K562 (cell line): ENCODE data around the gene YKT6. TPM values are rescaled to one million over a fixed set of nuclear protein-coding genes. Genes with fewer than 3 reads are reported as not detected.

Experiments
- CBX1 ChIP-seq: sonication (generic); IDR thresholded peaks from 2 replicates; pipeline ENCODE4 v1.6.1; 2016; ENCODE audit warnings: antibody characterized with exemption, low read depth, mild to moderate bottlenecking
- RAD21 ChIP-seq, 2 experiments: fragments of 250-450 bp in 1 of 2; fragments of 450-650 bp in 1 of 2; sonication (Bioruptor Pico) in 1 of 2; formaldehyde crosslinking in 1 of 2; IDR thresholded peaks in 1 of 2; conservative IDR thresholded peaks in 1 of 2; 2 replicates each; pipeline versions ENCODE4 v1.4.0 to v1.8.0; 2020 to 2022; ENCODE audit warnings: mild to moderate bottlenecking in 2 of 2, moderate library complexity in 1 of 2
- RAD51 ChIP-seq: fragments of 450-650 bp; IDR thresholded peaks from 2 replicates; pipeline ENCODE4 v1.7.1; 2016; ENCODE audit warnings: low read depth, mild to moderate bottlenecking, borderline replicate concordance
- RBFOX2 ChIP-seq: fragments of 200-400 bp; formaldehyde crosslinking; IDR thresholded peaks from 2 replicates; pipeline ENCODE4 v1.6.1; 2017; ENCODE audit warnings: low read depth, mild to moderate bottlenecking, low read length, moderate library complexity
- RBM34 ChIP-seq: fragments of 200-400 bp; formaldehyde crosslinking; IDR thresholded peaks from 2 replicates; pipeline ENCODE4 v1.6.1; 2018; ENCODE audit warnings: low read length, borderline replicate concordance; ENCODE audit not compliant: insufficient read depth
- TCF7 ChIP-seq: sonication (generic); IDR thresholded peaks from 2 replicates; pipeline ENCODE4 v1.6.1; 2016; ENCODE audit warnings: antibody characterized with exemption, borderline replicate concordance
- THRB ChIP-seq: fragments of 450-650 bp; formaldehyde crosslinking; conservative IDR thresholded peaks from 2 replicates; pipeline ENCODE4 v1.4.0; 2022; ENCODE audit warnings: mild to moderate bottlenecking, missing genetic modification characterization
- YBX1 ChIP-seq: fragments of 450-650 bp; IDR thresholded peaks from 2 replicates; pipeline ENCODE4 v1.7.1; 2016; ENCODE audit warnings: mild to moderate bottlenecking
- ZFP30 ChIP-seq: fragments of 250-450 bp; sonication (Bioruptor Pico); IDR thresholded peaks from 2 replicates; pipeline ENCODE4 v1.8.0; 2022; ENCODE audit warnings: moderate library complexity, mild to moderate bottlenecking, inconsistent platforms, borderline replicate concordance
- ZNF699 ChIP-seq: fragments of 250-450 bp; sonication (Bioruptor Pico); IDR thresholded peaks from 2 replicates; pipeline ENCODE4 v1.8.0; 2021; ENCODE audit warnings: mild to moderate bottlenecking, moderate library complexity; ENCODE audit not compliant: insufficient replicate concordance
- polyA plus RNA-seq, 8 experiments: library from polyadenylated mRNA; depleted of rRNA in 4 of 8; stranded (reverse) in 5 of 8; unstranded in 3 of 8; fragments of >200 nt; fragmentation: Nextera tagmentation in 2 of 8; fragmentation: Illumina TruSeq in 1 of 8; extraction: Ambion mirVana in 2 of 8; extraction: Trizol in 1 of 8; gene quantifications; 2 replicates each; pipeline versions ENCODE4 v1.2.1 to v1.2.3, GENCODE V29; 2011 to 2014; ENCODE audit warnings: inconsistent platforms in 1 of 8, missing spikeins in 1 of 8
- total RNA-seq, 7 experiments: library from RNA; depleted of rRNA in 6 of 7; stranded (reverse); fragments of >200 nt in 6 of 7; fragmentation: Illumina TruSeq in 2 of 7; extraction: Trizol in 2 of 7; gene quantifications; 2 replicates each; pipeline versions ENCODE4 v1.2.1 to v1.2.3, GENCODE V29; 2011 to 2021; ENCODE audit warnings: low replicate concordance in 1 of 7
- TF ChIP-seq, protein P1 (sequence below), 2 experiments: fragments of 450-650 bp in 1 of 2; sonication (generic) in 1 of 2; formaldehyde crosslinking in 1 of 2; IDR thresholded peaks; 2 replicates each; pipeline versions ENCODE4 v1.7.1 to v1.9.0; 2016 to 2022; ENCODE audit warnings: inconsistent platforms in 1 of 2, mild to moderate bottlenecking in 1 of 2, missing genetic modification reagents in 1 of 2

The YKT6 gene
- total and polyA plus RNA-seq, 9 of the 15 experiments (the other 6 are each of a cell fraction or from before 2014, with no cell fraction given): 1.6 to 90.6 (median 75.1) TPM

- TF ChIP-seq, protein P1, sequence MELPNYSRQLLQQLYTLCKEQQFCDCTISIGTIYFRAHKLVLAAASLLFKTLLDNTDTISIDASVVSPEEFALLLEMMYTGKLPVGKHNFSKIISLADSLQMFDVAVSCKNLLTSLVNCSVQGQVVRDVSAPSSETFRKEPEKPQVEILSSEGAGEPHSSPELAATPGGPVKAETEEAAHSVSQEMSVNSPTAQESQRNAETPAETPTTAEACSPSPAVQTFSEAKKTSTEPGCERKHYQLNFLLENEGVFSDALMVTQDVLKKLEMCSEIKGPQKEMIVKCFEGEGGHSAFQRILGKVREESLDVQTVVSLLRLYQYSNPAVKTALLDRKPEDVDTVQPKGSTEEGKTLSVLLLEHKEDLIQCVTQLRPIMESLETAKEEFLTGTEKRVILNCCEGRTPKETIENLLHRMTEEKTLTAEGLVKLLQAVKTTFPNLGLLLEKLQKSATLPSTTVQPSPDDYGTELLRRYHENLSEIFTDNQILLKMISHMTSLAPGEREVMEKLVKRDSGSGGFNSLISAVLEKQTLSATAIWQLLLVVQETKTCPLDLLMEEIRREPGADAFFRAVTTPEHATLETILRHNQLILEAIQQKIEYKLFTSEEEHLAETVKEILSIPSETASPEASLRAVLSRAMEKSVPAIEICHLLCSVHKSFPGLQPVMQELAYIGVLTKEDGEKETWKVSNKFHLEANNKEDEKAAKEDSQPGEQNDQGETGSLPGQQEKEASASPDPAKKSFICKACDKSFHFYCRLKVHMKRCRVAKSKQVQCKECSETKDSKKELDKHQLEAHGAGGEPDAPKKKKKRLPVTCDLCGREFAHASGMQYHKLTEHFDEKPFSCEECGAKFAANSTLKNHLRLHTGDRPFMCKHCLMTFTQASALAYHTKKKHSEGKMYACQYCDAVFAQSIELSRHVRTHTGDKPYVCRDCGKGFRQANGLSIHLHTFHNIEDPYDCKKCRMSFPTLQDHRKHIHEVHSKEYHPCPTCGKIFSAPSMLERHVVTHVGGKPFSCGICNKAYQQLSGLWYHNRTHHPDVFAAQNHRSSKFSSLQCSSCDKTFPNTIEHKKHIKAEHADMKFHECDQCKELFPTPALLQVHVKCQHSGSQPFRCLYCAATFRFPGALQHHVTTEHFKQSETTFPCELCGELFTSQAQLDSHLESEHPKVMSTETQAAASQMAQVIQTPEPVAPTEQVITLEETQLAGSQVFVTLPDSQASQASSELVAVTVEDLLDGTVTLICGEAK (IDR thresholded peaks at IDR 0.05): no peak
- TF ChIP-seq, protein P1 (CRISPR knock-in tag; IDR thresholded peaks at IDR 0.05): no peak
- TF ChIP-seq RAD21 (CRISPR knock-in tag; conservative IDR thresholded peaks at IDR 0.05 in 1 of 2, IDR thresholded peaks at IDR 0.05 in 1 of 2): no peak
- TF ChIP-seq CBX1: no peak
- TF ChIP-seq RAD51: no peak
- no peak for TF ChIP-seq ZFP30
- TF ChIP-seq ZNF699: no peak
- TF ChIP-seq RBM34: no peak
- no peak for TF ChIP-seq THRB (CRISPR knock-in tag)
- TF ChIP-seq RBFOX2: no peak
- no peak for TF ChIP-seq YBX1
- no peak for TF ChIP-seq TCF7
Measured at GRCh38 chr7:44238116-44238695, 37.4 kb downstream of the YKT6 start (continued).
